HEK293T (cell line): Measurements from ENCODE around the gene CREM.

Source experiments
- FOXA1 ChIP-seq: fragments of 450-650 bp; IDR thresholded peaks from 2 replicates; pipeline ENCODE4 v1.6.1; 2016; ENCODE audit warnings: mild to moderate bottlenecking
- FOXM1 ChIP-seq: fragments of 450-650 bp; IDR thresholded peaks from 2 replicates; pipeline ENCODE4 v1.6.1; 2017; ENCODE audit warnings: mild to moderate bottlenecking, borderline replicate concordance
- NFRKB ChIP-seq: fragments of 450-650 bp; IDR thresholded peaks from 2 replicates; pipeline ENCODE4 v1.6.1; 2016; ENCODE audit warnings: mild to moderate bottlenecking, moderate library complexity
- SP1 ChIP-seq: fragments of 450-650 bp; IDR thresholded peaks from 2 replicates; pipeline ENCODE4 v1.6.1; 2017
- ZNF384 ChIP-seq: fragments of 450-650 bp; IDR thresholded peaks from 2 replicates; pipeline ENCODE4 v1.6.1; 2016
- TF ChIP-seq, protein P1 (sequence below): fragments of 450-650 bp; IDR thresholded peaks from 2 replicates; pipeline ENCODE4 v1.6.1; 2016

DNA sequence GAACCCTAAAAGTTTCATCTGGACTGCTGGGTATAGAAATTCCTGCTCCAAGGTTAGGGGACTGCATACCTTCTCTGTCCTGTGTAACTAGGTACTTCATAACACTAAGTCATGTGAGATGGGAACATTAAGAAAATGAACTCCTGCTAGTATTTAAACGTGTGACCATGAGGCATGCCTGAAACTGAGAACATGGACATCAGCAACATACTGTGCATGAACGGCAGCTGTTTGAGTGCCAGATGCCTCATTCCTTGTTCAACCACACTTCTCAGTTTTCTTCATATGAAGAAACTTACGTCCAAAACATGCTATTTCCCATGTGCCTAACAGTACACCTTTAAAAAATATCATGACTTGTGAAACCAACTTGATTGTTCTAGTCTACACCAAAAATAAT, 88.5 kb downstream of the CREM start:
- TF ChIP-seq, protein P1, sequence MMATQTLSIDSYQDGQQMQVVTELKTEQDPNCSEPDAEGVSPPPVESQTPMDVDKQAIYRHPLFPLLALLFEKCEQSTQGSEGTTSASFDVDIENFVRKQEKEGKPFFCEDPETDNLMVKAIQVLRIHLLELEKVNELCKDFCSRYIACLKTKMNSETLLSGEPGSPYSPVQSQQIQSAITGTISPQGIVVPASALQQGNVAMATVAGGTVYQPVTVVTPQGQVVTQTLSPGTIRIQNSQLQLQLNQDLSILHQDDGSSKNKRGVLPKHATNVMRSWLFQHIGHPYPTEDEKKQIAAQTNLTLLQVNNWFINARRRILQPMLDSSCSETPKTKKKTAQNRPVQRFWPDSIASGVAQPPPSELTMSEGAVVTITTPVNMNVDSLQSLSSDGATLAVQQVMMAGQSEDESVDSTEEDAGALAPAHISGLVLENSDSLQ, result no peak
- TF ChIP-seq SP1 (no peak), NFRKB (no peak), FOXA1 (no peak), FOXM1 (no peak), ZNF384 (no peak)
